ENCODE data around the gene DPP8. TPM values are rescaled to one million over a fixed set of nuclear protein-coding genes. Genes with fewer than 3 reads are reported as not detected.

The DPP8 gene
- total and polyA plus RNA-seq, 2 experiments from 2014 or later: 21.7 to 33.5 TPM

GRCh38 chr15:65484876-65485275 lies 32.6 kb downstream of the DPP8 start (continued):
- TF ChIP-seq ZNF462 (CRISPR knock-in tag; IDR thresholded peaks at IDR 0.05) (no peak), CREB1 (CRISPR knock-in tag; IDR thresholded peaks at IDR 0.05; ENCODE audit: low read depth) (no peak), EZH2phosphoT487 (IDR thresholded peaks at IDR 0.05; ENCODE audit: unreplicated experiment) (no peak), ZNF331 (CRISPR knock-in tag; IDR thresholded peaks at IDR 0.05; ENCODE audit: low read depth) (no peak)

GRCh38 chr15:65476903-65477302 lies 40.6 kb downstream of the DPP8 start:
- H3K4me1 ChIP-seq (ENCODE audit: insufficient read depth): no peaks in the 10 kb centered on the region
- no peak overlapping the region for H2AFZ ChIP-seq
- no peaks in the 10 kb centered on the region for H3K9me3 Mint-ChIP-seq
- no peaks in the 10 kb centered on the region for H3K9me2 ChIP-seq (ENCODE audit: insufficient read depth)
- no peak overlapping the region for H3K27ac ChIP-seq (ENCODE audit: low read depth)
- H4K20me1 ChIP-seq (replicated peaks; ENCODE audit: insufficient read depth): peaks cover 4% of the 10 kb centered on the region; the same call in 1 of the 2 replicates
- ATAC-seq (no peak), DNase-seq (ENCODE audit: low spot score) (no peak)
- TF ChIP-seq NANOG (IDR thresholded peaks at IDR 0.05; ENCODE audit: borderline replicate concordance): no peak
- H3K36me3 Mint-ChIP-seq (ENCODE audit: low read depth): peaks cover 42% of the 10 kb centered on the region
- H3K27me3 ChIP-seq (ENCODE audit: insufficient read depth): no peaks in the 10 kb centered on the region
- no peak overlapping the region for H3K4me2 ChIP-seq
- no peaks in the 10 kb centered on the region; the same call in 1 of the 2 replicates for H3F3A ChIP-seq (replicated peaks; ENCODE audit: low read depth)
- H3K27ac Mint-ChIP-seq: no peak overlapping the region
- H3K27me3 Mint-ChIP-seq (ENCODE audit: insufficient read depth, low read depth, poor library complexity): no peaks in the 10 kb centered on the region
- H3K4me1 Mint-ChIP-seq: no peaks in the 10 kb centered on the region
- H3K79me2 ChIP-seq (replicated peaks; ENCODE audit: insufficient read depth): no peaks in the 10 kb centered on the region
- H3K4me3 Mint-ChIP-seq: no peak overlapping the region
- H3K4me3 ChIP-seq: no peak overlapping the region
- peaks cover 43% of the 10 kb centered on the region for H3K36me3 ChIP-seq (ENCODE audit: insufficient read depth)
